Hindlimb muscle (tissue), 1 donor: ENCODE results near the gene MBNL2. TPM values are rescaled to one million over a fixed set of nuclear protein-coding genes. Genes with fewer than 3 reads are reported as not detected.

Experiments used
- DNase-seq: peaks from one replicate; pipeline ENCODE4 v3.0.0-alpha.2; 2013
- polyA plus RNA-seq: library from polyadenylated mRNA; unstranded; fragments of 120-200 nt; gene quantifications from one replicate; pipeline ENCODE4 v1.2.1, GENCODE V29; 2013; ENCODE audit not compliant: insufficient read length

MBNL2 gene
- polyA plus RNA-seq, 1 donor: 26.7 TPM

DNA sequence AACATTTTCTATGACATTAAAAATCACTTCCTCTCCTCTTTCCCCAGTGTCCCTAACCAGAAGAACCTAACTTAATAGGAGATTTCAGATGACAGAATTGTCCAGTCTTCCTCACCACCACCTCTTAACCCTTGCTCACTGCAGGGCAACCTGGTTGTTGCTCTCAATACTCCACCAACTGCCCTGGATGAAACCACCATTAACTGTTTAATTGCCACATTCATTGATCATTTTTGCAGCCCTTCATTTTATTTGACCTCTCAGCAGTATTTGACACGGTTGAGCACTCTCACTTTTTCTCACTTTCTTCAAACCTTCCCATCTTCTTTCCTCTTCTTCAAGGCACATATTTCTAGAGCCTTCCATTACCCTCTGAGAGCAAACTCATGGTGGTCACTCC is 84.0 kb downstream of the MBNL2 start:
- no peak for DNase-seq

DNA sequence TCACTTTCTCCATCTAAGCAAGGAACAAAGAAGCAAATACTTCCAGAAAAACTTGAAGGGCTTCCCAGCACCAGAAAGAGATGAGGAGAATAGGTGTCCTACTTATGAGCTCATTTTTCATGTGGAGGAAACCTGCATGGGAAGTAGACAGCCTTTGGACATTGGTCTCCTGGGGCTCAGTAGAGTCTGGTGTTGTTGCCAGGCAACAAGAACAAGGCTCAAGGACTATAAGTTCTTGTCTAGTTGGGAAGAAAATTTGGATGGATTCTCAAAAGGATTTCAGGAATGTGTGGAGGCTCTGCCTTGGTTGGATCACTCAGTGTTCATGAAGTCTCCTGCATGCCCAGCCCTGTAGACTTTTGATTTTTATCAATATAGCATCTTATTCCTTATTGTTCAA is 84.5 kb downstream of the MBNL2 start:
- no peak for DNase-seq

GRCh38 chr13:97307118-97307881 is 85.2 kb downstream of the MBNL2 start:
- DNase-seq: no peak

DNA sequence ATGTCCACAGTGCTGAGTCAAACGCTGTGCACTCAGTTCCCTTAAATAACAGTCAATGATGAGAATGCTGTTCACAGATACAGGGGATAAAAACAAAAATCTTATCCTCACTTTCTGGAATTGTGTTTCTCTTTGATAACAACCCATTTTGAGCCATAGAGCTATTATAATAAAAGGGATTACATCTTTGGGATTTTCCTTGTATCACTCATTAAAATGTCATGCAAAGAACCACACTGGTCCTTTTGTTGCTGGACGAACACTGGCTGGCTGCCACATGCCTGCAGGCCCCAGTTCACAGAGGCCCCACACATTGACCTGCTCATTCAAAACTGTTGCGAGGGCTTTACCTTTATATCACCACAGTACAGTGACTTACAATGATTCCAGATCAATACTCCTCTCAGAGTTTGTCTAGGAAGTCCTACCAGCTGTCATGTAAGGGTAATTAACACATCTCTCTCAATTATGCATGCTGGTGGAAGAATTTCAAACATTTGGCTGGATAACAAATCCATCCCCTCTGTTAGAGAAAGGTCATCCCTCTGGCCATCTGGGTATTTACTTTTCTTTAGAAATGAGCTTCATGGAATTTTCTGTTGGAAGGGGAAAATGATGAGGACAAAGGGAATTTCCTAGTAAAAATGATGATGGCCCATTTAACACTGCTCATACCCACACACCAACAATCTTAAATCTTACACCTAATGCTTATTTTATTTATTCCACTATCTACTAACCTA is 85.9 kb downstream of the MBNL2 start:
- no peak for DNase-seq

DNA sequence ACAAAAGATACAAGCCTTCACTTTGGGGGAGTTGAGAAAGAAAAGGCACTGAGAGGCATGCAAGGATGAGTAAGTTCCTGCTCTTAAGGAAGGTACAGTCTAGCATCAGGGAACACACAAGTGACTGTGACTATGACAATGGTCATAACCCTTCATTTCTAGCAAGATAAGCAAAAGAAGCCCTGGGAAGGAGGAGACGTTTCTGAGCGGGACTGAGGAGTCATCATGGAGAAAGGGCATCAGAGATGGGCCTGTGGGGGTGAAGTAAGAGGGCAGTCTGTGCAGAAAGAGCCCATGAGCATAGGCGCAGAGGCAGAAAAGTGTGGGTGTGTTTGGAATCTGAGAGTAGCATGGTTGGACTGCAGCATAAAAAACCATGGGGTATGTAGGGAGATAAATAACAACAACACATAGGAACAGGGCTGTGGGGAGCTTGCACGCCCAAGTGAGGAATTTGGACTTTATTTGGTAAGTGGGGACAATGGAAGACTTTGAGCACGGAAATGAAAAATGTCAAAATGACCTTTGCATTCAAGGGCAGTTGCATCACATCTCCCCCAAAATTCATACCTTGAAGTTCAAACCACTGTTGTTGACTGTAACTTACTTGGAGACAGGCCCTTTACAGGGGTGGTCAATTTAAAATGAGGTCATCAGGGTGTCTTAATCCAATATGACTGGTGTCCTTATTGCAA is 86.7 kb downstream of the MBNL2 start:
- no peak for DNase-seq

GRCh38 chr13:97310809-97311436 is 88.8 kb downstream of the MBNL2 start:
- no peak for DNase-seq

GRCh38 chr13:97311956-97312355 is 89.8 kb downstream of the MBNL2 start:
- DNase-seq: no peak

GRCh38 chr13:97313551-97314260 is 91.6 kb downstream of the MBNL2 start:
- DNase-seq: no peak

- DNase-seq: no peak
Measured at GRCh38 chr13:97316390-97316789, 94.3 kb downstream of the MBNL2 start.

DNA sequence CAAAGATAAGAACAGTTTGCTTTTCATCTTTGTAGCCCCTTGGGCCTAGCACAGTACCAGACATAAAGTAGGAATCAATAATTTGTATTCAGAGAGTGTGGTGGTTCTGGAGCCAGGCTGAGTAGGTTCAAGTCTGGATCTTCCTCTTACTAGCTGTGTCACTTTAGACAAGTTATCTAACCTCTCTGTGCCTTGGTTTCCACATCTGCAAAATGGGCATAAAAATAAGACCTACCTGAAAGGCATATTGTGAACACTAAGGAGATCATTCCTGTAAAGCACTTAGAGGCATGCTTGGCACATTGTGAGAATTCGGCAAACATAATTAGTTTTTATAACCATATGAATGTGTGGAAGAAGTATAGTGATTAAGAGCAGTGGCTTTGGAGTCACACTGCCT is 95.8 kb downstream of the MBNL2 start:
- DNase-seq: no peak

DNA sequence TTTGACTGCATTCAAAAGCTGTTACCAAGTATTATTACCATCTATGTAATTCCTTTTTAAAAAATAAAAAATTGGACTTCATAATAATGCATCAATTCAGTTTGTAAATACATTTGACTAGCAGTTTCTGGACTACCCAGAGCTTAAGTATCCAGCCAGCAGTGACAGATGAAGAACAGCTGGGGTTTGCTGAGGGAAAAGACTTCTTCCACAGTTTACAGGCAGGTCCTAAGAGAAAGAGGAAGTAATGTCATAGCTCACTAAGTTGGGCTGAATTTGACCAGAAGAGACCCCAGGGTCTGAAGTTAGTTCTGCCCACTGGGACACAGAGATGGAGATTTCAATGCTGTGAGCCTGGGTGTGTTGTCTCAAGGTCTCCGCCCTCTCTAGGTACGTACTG is 96.4 kb downstream of the MBNL2 start:
- DNase-seq: no peak

GRCh38 chr13:97319113-97319720 is 97.1 kb downstream of the MBNL2 start:
- DNase-seq: no peak

GRCh38 chr13:97321101-97321500 is 99.0 kb downstream of the MBNL2 start:
- no peak for DNase-seq

GRCh38 chr13:97321616-97322321 is 99.6 kb downstream of the MBNL2 start:
- no peak for DNase-seq

- DNase-seq: no peak
Measured at GRCh38 chr13:97322740-97323342, 100.7 kb downstream of the MBNL2 start.

GRCh38 chr13:97324115-97324514 is 102.0 kb downstream of the MBNL2 start:
- DNase-seq: no peak

- DNase-seq: no peak
Measured at GRCh38 chr13:97325738-97326137, 103.6 kb downstream of the MBNL2 start.

DNA sequence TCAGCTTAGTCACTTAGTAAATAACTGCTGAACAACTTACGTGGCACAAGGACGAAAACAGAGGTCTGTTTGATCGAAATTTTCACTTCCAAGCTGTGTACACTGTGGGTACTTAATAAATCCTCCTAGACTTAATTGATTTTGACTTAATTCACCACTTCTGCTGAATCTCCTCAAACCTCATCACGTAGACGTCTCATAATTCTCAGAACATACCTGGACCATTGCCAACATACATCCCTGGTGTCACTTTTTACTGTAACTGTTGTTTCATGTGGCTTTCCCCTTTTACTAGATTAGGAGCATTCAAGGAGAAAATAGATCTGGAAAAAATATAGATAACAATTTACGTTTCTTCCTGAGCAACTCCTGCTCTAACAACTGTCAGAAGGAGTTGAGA is 105.0 kb downstream of the MBNL2 start:
- DNase-seq: no peak

- DNase-seq: no peak
Measured at GRCh38 chr13:97327506-97328221, 105.5 kb downstream of the MBNL2 start.

DNA sequence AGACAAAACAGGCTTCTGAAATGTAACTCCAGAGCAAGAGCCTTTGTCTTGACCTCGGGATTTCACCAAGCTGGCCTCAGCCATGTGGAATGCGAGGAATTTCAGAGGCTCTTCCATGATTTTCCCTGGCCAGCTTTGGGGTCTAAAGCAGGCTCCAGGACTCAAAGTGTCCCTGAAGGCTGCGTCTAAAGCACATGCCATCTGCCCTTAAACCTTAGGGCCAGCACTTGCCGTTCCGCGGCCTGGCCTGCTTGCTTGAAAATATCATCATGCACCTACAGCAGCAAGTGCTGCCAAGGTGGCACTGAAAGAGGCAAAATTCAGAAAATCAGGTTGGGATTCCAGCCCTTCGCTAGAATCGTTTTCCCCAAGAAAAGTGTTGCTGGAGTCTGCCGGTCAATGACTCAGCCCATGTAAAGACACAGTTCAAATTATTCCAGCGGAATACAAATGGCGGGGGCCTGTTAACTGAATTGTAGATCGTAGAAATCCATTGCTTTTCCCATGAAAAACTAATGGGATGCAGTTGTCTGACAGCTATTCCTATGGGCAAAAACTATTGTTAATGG is 106.2 kb downstream of the MBNL2 start:
- no peak for DNase-seq
